Measurements from ENCODE around the gene MAST4.
A peak's percentile ranks its signal among the peaks of the same experiment; 100 is the strongest.

MAST4 gene

GRCh38 chr5:67063791-67064190 lies 467.6 kb downstream of the MAST4 start:
- Histone ChIP-seq H3K9me3 (no peaks in the 10 kb centered on the region), H3K27me3 (no peaks in the 10 kb centered on the region), H3K4me3 (ENCODE audit: low read depth, low read length) (no peak overlapping the region), H3K36me3 (no peaks in the 10 kb centered on the region), H3K4me1 (no peaks in the 10 kb centered on the region)
- TF ChIP-seq, protein P1, sequence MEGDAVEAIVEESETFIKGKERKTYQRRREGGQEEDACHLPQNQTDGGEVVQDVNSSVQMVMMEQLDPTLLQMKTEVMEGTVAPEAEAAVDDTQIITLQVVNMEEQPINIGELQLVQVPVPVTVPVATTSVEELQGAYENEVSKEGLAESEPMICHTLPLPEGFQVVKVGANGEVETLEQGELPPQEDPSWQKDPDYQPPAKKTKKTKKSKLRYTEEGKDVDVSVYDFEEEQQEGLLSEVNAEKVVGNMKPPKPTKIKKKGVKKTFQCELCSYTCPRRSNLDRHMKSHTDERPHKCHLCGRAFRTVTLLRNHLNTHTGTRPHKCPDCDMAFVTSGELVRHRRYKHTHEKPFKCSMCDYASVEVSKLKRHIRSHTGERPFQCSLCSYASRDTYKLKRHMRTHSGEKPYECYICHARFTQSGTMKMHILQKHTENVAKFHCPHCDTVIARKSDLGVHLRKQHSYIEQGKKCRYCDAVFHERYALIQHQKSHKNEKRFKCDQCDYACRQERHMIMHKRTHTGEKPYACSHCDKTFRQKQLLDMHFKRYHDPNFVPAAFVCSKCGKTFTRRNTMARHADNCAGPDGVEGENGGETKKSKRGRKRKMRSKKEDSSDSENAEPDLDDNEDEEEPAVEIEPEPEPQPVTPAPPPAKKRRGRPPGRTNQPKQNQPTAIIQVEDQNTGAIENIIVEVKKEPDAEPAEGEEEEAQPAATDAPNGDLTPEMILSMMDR (IDR thresholded peaks at IDR 0.05; ENCODE audit: low read depth, low read length), result no peak
- DNase-seq, result no peak

DNA sequence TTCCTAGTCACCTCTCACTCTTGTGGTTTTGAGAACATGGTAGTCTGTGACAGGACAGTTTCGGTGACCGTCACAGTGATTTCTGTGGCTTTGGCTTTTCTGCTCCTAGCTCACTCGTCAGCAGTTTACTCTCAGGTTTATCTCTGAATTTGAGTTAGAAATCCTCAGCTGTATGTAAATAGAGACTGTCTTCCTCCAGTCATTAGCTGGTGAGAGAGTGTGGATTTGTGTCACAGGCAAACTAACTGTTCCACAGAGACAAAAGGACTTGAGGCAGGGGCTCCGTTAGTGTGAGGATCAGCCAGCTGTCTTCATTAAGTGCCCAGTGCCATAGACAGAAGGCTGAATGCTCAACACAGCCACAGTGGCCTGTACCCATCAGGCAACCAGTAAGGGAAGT lies 469.0 kb downstream of the MAST4 start:
- TF ChIP-seq, protein P1 (IDR thresholded peaks at IDR 0.05; ENCODE audit: low read depth, low read length), result no peak
- DNase-seq, result no peak
- H3K4me3 ChIP-seq (ENCODE audit: low read depth, low read length), result no peak overlapping the region
- H3K27me3 ChIP-seq, result no peaks in the 10 kb centered on the region
- no peaks in the 10 kb centered on the region for H3K36me3 ChIP-seq
- no peaks in the 10 kb centered on the region for H3K4me1 ChIP-seq
- no peaks in the 10 kb centered on the region for H3K9me3 ChIP-seq

DNA sequence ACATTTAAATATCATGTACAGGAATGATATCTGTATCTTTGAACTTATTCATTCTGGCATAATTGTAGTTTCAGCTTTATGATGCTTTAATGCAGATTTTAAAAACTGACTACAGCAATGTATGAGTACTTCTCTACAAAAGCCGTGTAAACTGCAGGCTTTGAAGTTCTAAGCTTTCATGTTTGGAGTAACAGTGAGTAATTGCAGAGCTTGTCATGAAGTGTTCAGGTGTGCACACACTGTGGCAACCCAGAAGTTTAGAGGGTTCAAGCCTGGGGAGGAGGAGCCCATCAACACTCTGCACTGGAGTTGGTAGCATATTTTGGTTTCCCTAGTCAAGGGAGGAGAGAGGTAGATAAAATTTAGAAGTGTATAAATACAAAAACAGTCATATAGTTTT lies 469.5 kb downstream of the MAST4 start:
- Histone ChIP-seq H3K4me3 (ENCODE audit: low read depth, low read length) (no peak overlapping the region), H3K9me3 (no peaks in the 10 kb centered on the region), H3K4me1 (no peaks in the 10 kb centered on the region), H3K36me3 (no peaks in the 10 kb centered on the region), H3K27me3 (no peaks in the 10 kb centered on the region)
- TF ChIP-seq, protein P1 (IDR thresholded peaks at IDR 0.05; ENCODE audit: low read depth, low read length), result no peak
- no peak for DNase-seq

GRCh38 chr5:67066815-67067214 lies 470.6 kb downstream of the MAST4 start:
- no peaks in the 10 kb centered on the region for H3K36me3 ChIP-seq
- H3K4me1 ChIP-seq, result no peaks in the 10 kb centered on the region
- no peak overlapping the region for H3K4me3 ChIP-seq (ENCODE audit: low read depth, low read length)
- no peak for DNase-seq
- TF ChIP-seq, protein P1 (IDR thresholded peaks at IDR 0.05; ENCODE audit: low read depth, low read length), result no peak
- H3K27me3 ChIP-seq, result no peaks in the 10 kb centered on the region
- no peaks in the 10 kb centered on the region for H3K9me3 ChIP-seq

DNA sequence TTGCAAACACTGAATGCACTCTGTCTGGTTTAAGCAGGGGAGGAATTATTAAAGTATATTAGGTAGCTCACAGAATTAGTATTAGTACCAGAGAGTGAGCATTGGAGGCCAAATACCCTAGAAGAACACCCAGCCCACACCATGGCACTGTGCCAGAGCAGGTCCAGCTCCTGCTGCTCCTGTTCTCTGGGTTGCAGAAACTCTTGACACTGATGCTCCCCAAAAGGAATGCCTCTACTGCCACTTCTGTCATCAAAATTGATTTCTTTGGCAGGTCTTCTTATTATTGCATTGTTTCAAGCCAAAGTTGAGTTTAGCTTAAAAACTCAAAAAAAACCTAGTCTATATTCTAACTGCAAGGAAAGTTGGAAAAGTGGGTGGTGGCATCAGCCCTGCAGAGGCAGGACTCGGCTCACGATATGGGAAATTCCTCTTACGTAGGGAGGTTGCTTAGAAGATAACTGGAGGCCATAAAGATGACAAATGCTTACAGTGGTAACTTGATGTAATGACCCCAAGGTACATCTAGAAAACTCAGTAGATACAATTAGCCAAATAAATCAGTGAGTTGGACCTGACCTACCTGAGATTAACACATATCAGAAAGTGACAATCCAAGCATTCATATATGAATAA lies 477.0 kb downstream of the MAST4 start:
- peak; percentile 22 for DNase-seq
- H3K9me3 ChIP-seq, result no peaks in the 10 kb centered on the region
- peaks cover 6% of the 10 kb centered on the region; the same call in 1 of the 2 replicates for H3K4me1 ChIP-seq
- H3K36me3 ChIP-seq, result no peaks in the 10 kb centered on the region
- H3K4me3 ChIP-seq (ENCODE audit: low read depth, low read length), result no peak overlapping the region
- TF ChIP-seq, protein P1 (IDR thresholded peaks at IDR 0.05; ENCODE audit: low read depth, low read length), result no peak
- no peaks in the 10 kb centered on the region for H3K27me3 ChIP-seq

- peaks cover 6% of the 10 kb centered on the region; the same call in 1 of the 2 replicates for H3K4me1 ChIP-seq
- no peaks in the 10 kb centered on the region for H3K9me3 ChIP-seq
- DNase-seq, result no peak
- no peaks in the 10 kb centered on the region for H3K36me3 ChIP-seq
- no peak overlapping the region for H3K4me3 ChIP-seq (ENCODE audit: low read depth, low read length)
- H3K27me3 ChIP-seq, result no peaks in the 10 kb centered on the region
- TF ChIP-seq, protein P1 (IDR thresholded peaks at IDR 0.05; ENCODE audit: low read depth, low read length), result no peak
Measured at GRCh38 chr5:67077296-67077695, 481.1 kb downstream of the MAST4 start.

Measured in BE2C (cell line).